ENCODE measurements around the gene ATXN7L1. TPM values are rescaled to one million over a fixed set of nuclear protein-coding genes. Genes with fewer than 3 reads are reported as not detected.

ATXN7L1 gene
- total and polyA plus RNA-seq, 2 of the 4 experiments (the other 2 are of a cell fraction), result 3.5 to 4.3 TPM

DNA sequence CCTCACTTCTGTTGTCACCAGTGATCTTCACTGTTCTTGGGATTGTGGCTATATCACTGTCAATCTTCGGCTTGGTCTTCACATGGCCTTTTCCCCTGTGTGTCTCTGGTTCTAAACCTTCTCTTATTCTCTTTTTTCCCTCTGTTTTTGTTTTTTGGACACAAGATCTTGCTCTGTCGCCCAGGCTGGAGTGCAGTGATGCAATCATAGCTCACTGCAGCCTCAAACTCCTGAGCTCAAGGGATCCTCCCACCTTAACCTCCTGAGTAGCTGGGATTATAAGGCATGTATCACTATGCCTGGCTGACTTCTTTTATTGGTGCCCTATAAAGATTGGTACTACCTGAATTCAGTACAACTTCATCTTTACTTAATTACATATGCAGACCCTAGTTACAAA is 151.7 kb downstream of the ATXN7L1 start:
- 0 out of 2 replicates have a peak, but pooled peaks cover 4% of the 10 kb centered on the region for H3K9me1 ChIP-seq (ENCODE audit: insufficient read depth, low read length)
- H3K4ac ChIP-seq (ENCODE audit: low read depth, low read length), result no peak overlapping the region
- H3K14ac ChIP-seq (replicated peaks; ENCODE audit: low read depth, low read length), result no peak overlapping the region
- no peak overlapping the region for H3K56ac ChIP-seq (ENCODE audit: extremely low read depth, insufficient read depth, low read length)
- no peak overlapping the region for H3K4me3 ChIP-seq (ENCODE audit: insufficient read depth, low read depth, low read length)
- H3K9ac ChIP-seq (ENCODE audit: low read depth, low read length), result no peak overlapping the region
- no TSS peak for BruUV-seq (replicated peaks)
- no CpG with 5 or more reads among the region's 2 CpGs for WGBS, 2 experiments (ENCODE audit: extremely low coverage in 2 of 2, insufficient read length in 1 of 2)
- no peak overlapping the region for H3K27ac ChIP-seq (ENCODE audit: insufficient read depth, low read length)
- ATAC-seq (ENCODE audit: low read depth) (no peak), DNase-seq (no peak)
- no peak overlapping the region for H2AK9ac ChIP-seq (replicated peaks; ENCODE audit: low read depth, low read length, poor library complexity)
- H2BK120ac ChIP-seq (ENCODE audit: low read depth, low read length), result no peak overlapping the region
- no peak overlapping the region for H3K23ac ChIP-seq (ENCODE audit: low read depth, low read length)
- H3K4me1 ChIP-seq (ENCODE audit: control insufficient read depth, insufficient read depth, low read length), result peaks cover 2% of the 10 kb centered on the region; the same call in 1 of the 2 replicates
- ChIA-PET CTCF (no interaction called here), POLR2A (ENCODE audit: unreplicated experiment) (no interaction called here)
- no peak overlapping the region for H2AK5ac ChIP-seq (ENCODE audit: low read depth, low read length)
- H2BK5ac ChIP-seq (ENCODE audit: low read depth, low read length, poor library complexity, severe bottlenecking), result no peak overlapping the region
- no peak overlapping the region for H3K18ac ChIP-seq (ENCODE audit: low read depth, low read length)
- no peaks in the 10 kb centered on the region for H3K27me3 ChIP-seq (ENCODE audit: control insufficient read depth, insufficient read depth, low read length)
- H3K79me1 ChIP-seq (ENCODE audit: low read depth in 1 of 2, low read length in 2 of 2), result no peaks in the 10 kb centered on the region
- TF ChIP-seq SMC3 (IDR thresholded peaks at IDR 0.05; ENCODE audit: low read depth, low read length) (no peak), RFX5 (IDR thresholded peaks at IDR 0.05; ENCODE audit: low read depth, low read length) (no peak), BHLHE40 (IDR thresholded peaks at IDR 0.05; ENCODE audit: low read depth, low read length) (no peak), POLR2A (IDR thresholded peaks at IDR 0.05; ENCODE audit: low read depth, low read length) (no peak), FOS (IDR thresholded peaks at IDR 0.05; ENCODE audit: low read depth, low read length) (no peak), RCOR1 (IDR thresholded peaks at IDR 0.05; ENCODE audit: insufficient replicate concordance, low read length) (no peak), MAFK (IDR thresholded peaks at IDR 0.05; ENCODE audit: low read depth, low read length) (no peak), MAZ (IDR thresholded peaks at IDR 0.05; ENCODE audit: borderline replicate concordance, low read depth, low read length) (no peak), CEBPB (IDR thresholded peaks at IDR 0.05; ENCODE audit: low read depth, low read length) (no peak), MXI1 (IDR thresholded peaks at IDR 0.05; ENCODE audit: borderline replicate concordance, low read depth, low read length) (no peak), NFE2L2 (IDR thresholded peaks at IDR 0.05; ENCODE audit: low read depth, low read length) (no peak), CHD1 (IDR thresholded peaks at IDR 0.05; ENCODE audit: low read depth, low read length) (no peak), RAD21 (IDR thresholded peaks at IDR 0.05; ENCODE audit: low read length) (no peak)
- TF ChIP-seq, protein P1, sequence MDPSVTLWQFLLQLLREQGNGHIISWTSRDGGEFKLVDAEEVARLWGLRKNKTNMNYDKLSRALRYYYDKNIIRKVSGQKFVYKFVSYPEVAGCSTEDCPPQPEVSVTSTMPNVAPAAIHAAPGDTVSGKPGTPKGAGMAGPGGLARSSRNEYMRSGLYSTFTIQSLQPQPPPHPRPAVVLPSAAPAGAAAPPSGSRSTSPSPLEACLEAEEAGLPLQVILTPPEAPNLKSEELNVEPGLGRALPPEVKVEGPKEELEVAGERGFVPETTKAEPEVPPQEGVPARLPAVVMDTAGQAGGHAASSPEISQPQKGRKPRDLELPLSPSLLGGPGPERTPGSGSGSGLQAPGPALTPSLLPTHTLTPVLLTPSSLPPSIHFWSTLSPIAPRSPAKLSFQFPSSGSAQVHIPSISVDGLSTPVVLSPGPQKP (IDR thresholded peaks at IDR 0.05; ENCODE audit: borderline replicate concordance, low read depth, low read length), result no peak
- TF ChIP-seq, protein P2, sequence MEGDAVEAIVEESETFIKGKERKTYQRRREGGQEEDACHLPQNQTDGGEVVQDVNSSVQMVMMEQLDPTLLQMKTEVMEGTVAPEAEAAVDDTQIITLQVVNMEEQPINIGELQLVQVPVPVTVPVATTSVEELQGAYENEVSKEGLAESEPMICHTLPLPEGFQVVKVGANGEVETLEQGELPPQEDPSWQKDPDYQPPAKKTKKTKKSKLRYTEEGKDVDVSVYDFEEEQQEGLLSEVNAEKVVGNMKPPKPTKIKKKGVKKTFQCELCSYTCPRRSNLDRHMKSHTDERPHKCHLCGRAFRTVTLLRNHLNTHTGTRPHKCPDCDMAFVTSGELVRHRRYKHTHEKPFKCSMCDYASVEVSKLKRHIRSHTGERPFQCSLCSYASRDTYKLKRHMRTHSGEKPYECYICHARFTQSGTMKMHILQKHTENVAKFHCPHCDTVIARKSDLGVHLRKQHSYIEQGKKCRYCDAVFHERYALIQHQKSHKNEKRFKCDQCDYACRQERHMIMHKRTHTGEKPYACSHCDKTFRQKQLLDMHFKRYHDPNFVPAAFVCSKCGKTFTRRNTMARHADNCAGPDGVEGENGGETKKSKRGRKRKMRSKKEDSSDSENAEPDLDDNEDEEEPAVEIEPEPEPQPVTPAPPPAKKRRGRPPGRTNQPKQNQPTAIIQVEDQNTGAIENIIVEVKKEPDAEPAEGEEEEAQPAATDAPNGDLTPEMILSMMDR (conservative IDR thresholded peaks at IDR 0.05; ENCODE audit: low read depth, low read length), result no peak
- TF ChIP-seq, protein P3, sequence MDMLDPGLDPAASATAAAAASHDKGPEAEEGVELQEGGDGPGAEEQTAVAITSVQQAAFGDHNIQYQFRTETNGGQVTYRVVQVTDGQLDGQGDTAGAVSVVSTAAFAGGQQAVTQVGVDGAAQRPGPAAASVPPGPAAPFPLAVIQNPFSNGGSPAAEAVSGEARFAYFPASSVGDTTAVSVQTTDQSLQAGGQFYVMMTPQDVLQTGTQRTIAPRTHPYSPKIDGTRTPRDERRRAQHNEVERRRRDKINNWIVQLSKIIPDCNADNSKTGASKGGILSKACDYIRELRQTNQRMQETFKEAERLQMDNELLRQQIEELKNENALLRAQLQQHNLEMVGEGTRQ (IDR thresholded peaks at IDR 0.05; ENCODE audit: low read depth, low read length), result no peak
- H4K5ac ChIP-seq (ENCODE audit: low read depth, low read length), result no peak overlapping the region
- H4K91ac ChIP-seq (ENCODE audit: insufficient read depth, low read depth, low read length), result no peak overlapping the region
- H4K20me1 ChIP-seq (ENCODE audit: insufficient read depth, low read length), result no peaks in the 10 kb centered on the region
- dilution Hi-C loops (cut with HindIII; ENCODE audit: low sequenced_read_pairs, unreplicated experiment), result no loop called here
- H2BK15ac ChIP-seq (ENCODE audit: low read depth, low read length), result no peak overlapping the region
- H2AFZ ChIP-seq (replicated peaks; ENCODE audit: low read length, poor library complexity), result no peak overlapping the region
- H4K8ac ChIP-seq (ENCODE audit: low read depth in 2 of 2, low read length in 2 of 2), result no peak overlapping the region
- H2BK20ac ChIP-seq (ENCODE audit: low read depth, low read length), result no peak overlapping the region
- in situ Hi-C loops (cut with MboI; ENCODE audit: low sequenced_read_pairs), result no loop called here
- H3K36me3 ChIP-seq (ENCODE audit: control insufficient read depth, insufficient read depth, low read length), result peaks cover 2% of the 10 kb centered on the region; the same call in 1 of the 2 replicates
- intact Hi-C loops (cut with micrococcal nuclease), result no loop called here
- no peak overlapping the region for H3K4me2 ChIP-seq (ENCODE audit: low read depth, low read length)
- no peaks in the 10 kb centered on the region for H3K9me3 ChIP-seq (ENCODE audit: control insufficient read depth, insufficient read depth, low read length)

Data from IMR-90 (cell line).